ENCODE results near the gene CYP4V2.

CYP4V2 gene

DNA sequence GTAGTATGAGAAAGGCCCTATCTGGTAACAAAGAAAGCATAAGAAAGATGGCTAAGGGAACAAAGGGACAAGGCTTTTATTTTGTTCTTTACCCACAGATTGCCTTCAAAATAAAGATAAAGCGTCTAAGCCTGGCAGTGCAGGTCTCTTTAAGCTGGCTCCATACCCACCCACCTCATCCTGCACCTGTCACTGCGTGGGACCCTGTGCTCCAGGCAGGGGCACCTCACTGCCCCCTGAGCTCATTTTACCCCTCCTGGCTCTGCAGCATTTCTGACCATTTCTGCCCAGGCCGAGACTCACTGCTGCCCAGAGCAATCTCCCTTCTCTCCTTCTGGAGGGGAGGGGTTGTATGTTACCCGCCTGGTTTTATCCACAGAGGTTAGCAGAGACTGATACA lies 1.7 kb upstream of the CYP4V2 start:
- DNase-seq = no peak

DNA sequence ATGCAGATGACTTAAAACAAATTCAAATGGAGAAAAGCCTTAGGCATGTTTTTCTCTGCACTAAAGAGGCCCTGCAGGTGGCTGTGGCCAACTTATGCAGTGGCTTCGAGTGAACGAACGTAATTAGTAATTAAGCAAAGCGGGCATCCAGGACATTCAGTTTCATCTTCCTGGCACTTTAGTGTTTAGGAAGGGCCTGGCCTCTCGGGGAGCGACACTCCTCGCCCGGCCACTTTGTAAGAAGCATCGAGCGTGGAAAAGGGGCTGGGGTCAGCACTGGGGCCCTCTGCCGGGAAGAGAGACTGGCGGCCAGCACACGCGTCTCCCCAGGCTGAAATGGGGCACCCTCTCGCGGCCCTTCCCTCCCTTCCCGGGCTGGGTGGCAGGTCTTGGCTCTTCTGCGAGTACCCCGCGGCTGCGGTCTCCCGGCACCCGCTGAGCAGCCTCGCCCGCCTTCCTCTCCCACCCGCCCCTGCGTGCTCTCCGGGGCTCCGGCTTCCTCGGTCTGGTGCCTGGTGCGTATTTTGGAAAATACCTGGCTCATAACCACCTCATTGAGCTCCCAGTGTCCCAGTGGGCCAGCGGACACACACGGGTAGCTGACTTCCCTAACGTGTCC lies 677 bp upstream of the CYP4V2 start:
- DNase-seq = no peak

DNA sequence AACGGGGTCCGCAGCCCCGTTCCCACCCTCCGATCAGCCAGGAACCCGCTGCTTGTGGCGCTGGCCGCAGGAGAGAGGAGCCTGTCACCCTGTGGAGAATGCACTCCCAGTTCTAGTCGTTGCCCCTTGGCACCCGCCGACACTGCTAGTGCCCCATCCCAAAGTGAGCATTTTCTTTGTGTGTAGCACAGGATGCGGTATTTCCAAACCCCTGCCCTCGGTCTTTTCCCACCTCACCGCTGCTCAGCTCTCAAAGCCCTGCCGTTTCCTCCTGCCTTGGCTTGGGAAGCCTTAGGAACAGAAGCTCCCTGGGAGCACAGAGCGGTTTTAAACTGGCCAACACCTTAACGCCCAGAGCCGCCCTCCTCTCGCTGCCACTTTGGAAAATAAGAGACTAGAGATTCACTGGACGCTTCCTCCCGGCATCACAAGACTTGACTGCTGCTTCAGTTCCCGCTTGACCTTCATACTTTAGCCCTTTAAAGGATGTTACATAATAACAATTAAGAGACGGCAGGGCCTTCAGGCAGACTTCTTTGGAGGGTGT lies 772 bp downstream of the CYP4V2 start:
- no peak for DNase-seq

DNA sequence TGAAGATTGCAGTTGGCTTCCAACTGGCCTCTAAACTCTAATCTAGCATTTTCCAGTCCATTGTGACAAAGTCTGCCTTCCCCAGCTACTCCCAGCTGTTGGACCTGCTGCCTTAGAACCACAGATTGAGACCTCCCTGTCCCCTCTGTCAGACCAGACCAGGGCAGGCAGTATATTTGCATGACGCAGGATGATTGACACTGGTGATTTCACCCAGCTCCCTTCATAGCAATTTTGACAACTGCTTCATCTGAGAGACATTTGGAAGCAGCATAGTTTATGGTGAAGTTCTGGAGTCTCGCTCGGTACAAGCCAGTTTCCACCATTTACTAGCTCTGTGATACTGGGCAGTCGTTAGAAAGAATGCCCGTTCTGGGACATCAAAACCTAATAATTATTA lies 2.5 kb downstream of the CYP4V2 start:
- DNase-seq = no peak

DNA sequence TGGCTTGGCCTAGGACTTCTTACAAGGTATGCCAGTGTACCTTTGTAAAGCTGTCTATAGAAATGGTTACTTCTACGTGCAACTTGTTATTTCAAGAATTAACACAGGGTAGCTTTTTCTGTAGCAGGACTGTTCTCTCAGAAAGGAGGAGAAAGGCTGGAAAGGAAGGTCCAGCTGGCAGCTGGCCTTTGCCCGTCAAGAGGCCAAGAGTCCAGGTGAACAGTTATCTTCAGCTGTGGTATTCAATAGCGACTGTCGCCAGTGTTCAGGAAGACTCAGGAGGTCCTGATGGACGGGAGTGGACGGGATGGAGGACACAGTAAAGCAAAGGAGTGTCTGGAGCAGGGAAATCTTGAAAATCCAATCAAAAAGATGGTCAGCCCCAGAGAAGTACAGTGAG lies 4.7 kb downstream of the CYP4V2 start:
- no peak for DNase-seq

DNA sequence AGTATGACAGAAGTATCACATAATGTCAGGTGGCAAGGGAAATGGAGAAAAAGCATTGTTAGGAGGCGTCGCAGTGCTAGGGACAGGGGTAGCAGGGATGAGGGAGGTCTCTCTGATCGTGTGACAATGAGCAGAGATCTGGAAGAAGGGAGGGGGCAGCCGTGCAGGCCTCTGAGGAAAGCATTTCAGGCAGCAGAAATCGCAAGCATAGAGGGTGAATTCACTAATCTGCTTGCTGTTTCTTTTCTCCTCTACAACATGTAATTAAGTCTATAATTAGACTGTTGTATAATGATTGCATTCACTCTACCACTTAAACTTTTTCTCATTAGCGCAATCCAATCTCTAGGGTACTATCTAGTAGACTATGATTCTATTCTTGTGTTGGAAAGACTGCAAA lies 9.1 kb downstream of the CYP4V2 start:
- DNase-seq = no peak

DNA sequence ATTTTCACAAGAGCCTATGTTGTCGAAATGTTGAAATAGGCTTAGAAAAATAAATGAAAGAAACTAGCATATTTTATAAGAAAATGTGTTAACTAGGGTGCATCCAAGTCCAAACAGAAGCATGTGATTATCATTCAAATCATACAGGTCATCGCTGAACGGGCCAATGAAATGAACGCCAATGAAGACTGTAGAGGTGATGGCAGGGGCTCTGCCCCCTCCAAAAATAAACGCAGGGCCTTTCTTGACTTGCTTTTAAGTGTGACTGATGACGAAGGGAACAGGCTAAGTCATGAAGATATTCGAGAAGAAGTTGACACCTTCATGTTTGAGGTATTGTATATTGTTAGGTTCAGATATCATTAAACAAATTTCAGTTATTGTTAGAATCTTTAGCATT lies 9.6 kb downstream of the CYP4V2 start:
- no peak for DNase-seq

DNA sequence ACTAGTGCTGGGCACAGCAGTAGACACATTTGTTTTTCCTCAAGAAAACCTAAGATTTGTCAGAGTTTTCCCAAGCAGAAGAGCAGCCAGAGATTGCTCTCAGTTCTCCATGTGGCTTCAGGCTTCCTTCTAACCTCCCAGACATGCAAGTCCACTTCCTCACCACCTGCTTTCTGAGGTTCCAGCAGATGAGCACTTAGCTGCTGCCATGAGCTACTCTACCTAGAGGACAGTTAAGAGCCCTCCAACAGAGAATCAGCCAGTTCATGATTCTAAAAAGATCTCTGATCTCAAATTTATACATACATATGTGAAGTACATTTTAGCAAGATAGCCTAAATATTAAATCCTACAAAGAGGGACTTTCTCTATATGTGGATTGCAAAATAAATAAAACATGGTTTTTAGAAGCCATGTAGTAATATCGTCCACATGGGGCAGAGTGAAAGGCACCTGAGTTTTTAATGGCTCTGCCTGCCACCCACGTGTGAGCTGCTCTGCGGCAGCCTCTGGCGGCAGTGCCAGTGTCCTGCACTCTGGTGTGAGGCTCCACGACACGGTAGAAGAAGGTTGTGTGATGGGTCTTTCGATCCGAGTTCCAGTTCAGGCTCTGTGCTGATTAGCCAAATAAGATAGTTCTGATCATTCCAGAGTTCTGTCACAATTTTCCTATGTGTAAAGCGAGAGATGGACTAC lies 10.3 kb downstream of the CYP4V2 start:
- DNase-seq = no peak

DNA sequence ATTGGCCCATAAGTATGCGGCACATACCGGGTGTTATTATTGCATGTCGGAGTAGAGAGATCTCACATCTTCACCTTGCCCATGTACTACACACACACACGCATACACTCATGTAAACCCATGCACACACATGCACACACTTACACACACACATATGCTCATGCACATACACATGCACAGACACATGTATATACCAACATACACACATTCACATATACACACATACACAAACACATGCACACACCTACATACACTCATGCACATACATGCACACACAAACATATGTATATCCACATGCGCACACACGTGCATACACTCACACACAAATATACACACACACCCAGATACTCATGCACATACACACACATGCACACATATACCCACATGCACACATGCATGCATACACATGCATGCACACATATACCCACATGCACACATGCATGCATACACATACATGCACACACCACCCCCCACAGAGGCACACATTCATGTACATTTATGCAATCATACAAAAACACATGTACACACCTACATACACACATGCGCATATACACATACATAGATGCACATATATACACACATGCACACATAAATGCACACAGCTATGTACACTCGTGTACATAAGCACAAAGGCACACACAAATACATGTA lies 11.2 kb downstream of the CYP4V2 start:
- DNase-seq = no peak

DNA sequence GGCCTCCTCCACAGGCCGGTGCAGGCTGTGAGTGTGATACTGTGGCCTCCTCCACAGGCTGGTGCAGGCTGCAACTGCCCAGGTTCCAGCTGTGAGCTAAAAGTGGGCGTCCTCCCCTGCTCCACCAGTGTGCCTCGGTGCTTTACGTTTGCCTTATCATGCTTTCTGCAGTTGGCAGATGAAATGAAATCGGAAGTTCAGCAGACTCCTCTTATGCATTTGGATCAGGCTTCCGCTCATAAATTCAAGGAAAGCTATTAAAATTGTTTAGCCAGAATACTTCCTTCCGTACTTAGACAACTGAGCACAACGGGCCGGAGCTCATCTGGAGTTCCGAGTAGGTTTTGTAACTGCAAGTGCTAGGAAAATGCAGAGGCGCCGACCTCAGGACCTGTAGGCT lies 12.0 kb downstream of the CYP4V2 start:
- no peak for DNase-seq

DNA sequence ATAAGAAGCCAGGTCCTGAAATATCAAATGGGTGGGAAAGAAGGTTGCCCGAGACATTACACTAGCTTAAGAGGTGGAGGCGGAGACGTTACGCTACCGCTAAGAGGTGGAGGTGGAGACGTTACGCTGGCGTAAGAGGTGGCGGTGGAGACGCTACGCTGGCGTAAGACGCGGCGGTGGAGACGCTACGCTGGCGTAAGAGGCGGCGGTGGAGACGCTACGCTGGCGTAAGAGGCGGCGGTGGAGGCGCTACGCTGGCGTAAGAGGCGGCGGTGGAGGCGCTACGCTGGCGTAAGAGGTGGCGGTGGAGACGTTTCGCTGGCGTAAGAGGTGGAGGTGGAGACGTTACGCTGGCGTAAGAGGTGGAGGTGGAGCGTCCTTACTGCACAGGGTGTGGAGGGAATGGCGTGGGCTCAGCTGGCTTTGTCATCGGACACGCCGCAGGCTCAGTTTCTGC lies 12.8 kb downstream of the CYP4V2 start:
- no peak for DNase-seq

DNA sequence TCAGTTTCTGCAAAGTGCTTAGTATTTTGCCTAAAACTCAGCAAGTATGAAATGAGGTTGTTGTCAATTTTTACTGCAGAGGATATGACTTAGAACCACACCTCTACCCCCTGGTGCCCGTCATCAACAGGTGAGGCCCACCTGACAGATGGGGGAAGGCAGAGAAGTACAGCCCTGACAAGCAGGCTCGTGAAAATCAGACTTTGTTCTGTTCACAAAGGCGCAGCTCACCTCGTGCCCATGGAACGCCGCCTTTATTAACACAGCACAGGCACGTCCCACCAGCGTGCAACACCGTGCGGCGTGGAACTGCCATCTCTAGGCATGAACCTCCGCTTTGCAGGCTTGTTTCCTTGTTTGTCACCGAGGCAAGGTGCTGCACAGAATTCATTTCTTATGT lies 13.3 kb downstream of the CYP4V2 start:
- DNase-seq = no peak

DNA sequence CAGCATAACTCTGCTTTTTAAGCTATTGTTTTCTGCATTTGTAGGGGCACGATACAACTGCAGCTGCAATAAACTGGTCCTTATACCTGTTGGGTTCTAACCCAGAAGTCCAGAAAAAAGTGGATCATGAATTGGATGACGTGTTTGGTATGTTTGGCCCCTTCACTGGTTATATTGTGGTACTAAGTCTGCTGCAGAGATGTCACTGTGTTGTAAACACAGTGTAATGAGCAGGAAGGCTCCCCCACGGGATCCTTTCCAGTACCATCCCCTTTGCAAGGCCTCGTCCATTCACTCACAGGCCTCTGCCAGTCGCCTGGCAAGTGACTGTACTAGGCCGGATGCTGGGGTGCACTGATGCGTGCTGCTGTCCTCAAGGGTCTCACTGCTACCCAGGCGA lies 13.8 kb downstream of the CYP4V2 start:
- DNase-seq = no peak

DNA sequence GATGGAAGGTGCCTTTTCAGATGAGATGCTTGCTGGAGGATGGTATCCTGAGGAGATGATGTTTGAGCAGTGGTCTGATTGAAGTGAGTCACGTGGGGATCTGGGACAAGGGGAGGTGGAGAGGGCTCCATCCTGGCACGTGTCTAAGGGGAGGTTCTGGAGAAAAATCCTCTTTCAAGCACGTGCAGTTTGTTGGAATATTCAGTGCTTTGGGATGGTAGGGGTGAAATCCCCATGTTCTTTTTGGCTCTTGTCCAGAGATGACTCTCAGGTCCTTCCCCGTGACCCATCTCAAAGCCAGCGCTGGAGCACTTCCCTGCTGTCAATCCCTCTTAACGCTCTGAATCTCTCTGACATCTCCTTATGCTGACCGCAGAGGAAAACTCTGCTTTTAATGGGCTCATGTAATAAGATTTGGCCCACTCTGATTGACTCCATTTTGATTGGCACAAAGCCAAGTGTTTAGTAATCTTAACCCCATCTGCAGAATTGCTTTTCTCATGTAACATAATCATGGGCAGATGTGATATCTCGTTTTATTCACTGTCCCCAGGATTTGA lies 25.2 kb downstream of the CYP4V2 start:
- no peak for DNase-seq

DNA sequence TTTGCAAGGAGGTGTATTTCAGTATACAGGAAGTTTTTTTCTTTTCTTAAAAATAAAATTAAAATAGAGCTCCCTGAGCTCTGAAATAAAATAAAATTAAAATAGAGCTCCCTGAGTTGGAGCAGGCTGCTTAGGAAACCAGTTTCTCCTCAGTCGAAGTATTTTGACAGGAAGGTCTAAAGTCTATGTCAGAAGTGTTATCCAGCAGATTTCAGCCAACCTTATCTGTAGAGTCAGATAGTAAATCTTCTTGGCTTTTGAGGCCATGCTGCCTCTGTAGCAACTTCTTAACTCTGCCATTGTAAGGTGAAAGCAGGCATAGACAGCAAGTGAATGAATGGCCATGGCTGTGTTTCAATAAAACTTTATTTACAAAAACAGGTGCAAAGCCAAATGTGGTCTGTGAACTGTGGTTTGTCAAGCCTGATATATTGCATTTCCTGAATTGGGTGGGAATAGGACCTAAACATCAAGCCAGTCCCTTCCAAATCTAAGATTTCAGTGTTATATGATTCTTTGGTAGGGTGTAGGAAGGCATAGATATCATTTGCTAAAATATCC lies 26.4 kb downstream of the CYP4V2 start:
- no peak for DNase-seq

DNA sequence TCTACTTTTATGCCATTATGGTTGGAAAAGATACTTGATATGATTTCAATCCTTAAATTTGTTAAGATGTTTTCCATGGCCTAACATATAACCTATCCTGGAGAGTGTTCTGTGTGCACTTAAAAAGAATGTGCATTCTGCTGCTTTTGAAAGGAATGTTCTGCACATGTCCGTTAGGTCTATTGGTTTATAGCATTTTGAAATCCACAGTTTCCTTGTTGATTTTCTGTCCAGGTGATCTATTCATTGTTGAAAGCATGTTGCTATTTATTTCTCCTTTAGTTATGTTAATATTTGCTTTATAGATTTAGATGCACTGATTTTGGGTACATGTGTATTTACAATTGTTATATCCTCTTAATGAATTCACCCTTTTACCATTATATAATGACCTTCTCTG lies 30.3 kb downstream of the CYP4V2 start:
- DNase-seq = no peak

DNA sequence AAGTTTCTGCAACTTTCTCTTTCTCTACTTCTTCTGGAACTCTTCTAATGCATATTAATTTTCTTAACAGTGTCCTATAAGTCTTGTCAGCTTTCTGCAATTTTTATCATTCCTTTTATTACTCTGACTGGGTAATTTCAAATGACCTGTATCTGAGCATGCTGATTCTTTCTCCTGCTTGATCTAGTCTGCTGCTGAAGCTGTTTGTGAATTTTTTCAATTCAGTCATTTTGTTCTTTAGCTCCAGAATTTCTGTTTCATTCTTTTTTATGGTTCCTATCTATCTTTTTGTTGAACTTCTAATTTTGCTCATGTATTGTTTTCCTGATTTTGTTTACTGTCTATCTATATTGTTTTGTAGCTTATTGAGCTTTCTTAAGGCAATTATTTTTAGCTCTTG lies 34.5 kb downstream of the CYP4V2 start:
- DNase-seq = no peak

DNA sequence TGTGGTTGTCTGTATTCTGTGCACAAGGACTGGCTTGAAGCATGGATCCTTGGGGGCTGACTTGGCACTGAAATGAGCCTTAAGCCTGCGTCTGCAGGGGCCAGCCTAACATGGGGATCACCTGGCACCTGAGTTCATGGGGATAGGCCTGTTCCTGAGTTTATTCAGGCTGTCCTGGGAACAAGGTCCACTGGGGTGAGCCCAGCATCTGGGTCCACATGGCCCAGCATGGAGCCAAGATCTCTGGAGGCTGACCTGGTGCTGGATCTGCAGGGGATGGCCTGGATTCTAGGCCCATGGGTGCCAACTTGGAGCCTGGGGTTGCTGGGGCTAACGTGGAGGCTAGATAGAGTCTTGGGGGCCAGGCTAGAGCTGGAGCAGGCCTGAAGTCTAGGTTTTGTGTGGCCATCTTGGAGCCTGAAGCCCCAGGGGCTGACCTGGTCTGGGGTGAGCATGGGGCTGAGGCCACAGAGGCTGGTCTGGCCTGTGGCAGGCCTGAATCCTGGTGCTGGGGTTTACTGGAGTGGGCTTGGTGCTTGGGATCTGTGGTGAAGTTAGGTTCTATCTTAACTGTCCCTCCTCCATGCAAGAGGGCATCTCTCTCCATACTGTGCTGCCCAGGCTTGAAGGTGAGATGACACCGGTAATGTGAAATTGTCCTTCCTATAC lies 35.3 kb downstream of the CYP4V2 start:
- no peak for DNase-seq

DNA sequence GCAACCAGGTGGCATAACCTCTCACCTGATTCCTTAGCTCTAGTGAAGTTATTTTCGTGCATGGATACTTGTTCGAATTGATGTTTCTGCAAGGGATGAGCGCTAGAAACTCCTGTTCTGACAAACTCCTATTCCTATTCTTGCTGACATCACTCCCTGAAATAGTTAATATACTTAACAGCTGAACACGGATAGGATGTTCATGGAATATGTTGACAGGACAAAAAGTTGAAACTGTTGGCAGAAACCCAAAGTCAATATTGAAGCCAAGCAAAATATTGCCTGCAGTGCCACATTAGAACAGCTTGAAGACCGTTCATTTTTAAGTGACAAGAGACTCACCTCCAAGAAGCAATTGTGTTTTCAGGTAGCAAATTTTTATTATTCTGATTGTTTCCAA lies 35.9 kb downstream of the CYP4V2 start, which contains the start of gene KLKB1:
KLKB1 (plus strand) TSS at position 287 of the 400 bp plus-strand sequence. CDS start 689 bp downstream, outside the sequence.
- DNase-seq = no peak

DNA sequence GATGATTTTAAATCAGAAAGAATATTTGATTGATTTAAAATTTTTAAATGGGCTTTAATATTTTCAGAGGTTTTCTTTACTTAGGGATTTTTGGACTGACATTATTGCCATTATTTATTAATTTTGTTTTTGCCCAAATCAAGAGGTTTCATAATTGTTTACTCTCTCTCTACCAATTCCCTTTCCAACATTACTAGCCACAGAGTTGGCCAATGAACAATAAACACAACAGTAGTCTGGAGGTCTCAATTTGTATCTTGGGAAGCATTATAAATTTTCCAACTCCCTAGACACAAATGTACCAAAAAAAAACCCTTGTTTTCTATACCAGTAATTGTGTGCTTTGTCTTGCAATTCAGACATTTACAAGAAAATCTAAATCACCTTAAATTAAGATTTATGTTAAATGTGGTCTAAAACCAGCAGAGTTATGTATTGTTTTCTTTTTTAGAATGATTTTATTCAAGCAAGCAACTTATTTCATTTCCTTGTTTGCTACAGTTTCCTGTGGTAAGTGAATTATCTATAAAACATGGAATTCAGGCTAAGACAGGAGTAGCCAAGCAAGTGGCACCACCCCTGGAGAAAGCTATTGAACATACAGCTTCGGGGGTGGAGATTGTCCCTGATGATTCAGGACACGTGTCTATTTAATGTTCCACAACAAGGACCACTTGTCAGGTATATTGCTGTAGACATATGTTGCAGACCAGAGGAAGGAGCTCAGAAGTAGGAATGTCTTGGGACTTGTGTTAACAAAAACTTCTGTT lies 36.6 kb downstream of the CYP4V2 start:
- DNase-seq = no peak

DNA sequence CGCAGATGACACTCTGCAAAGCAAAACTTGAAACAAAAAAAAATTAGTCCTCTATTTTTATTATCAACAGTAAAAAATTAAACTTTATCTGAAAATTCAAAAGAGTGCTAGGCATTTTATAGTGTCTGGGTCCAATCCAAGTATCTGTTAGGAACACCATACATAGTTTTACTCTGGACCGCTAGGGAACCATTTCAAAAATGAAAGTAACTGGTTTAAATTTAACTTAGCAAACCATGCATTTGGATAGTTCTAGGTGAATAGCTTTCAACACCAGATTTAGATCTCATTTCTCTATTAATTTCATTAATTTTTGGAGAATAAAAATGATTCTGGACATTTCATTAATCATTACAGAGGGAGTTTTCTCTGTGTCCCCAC lies 37.1 kb downstream of the CYP4V2 start:
- DNase-seq = no peak

DNA sequence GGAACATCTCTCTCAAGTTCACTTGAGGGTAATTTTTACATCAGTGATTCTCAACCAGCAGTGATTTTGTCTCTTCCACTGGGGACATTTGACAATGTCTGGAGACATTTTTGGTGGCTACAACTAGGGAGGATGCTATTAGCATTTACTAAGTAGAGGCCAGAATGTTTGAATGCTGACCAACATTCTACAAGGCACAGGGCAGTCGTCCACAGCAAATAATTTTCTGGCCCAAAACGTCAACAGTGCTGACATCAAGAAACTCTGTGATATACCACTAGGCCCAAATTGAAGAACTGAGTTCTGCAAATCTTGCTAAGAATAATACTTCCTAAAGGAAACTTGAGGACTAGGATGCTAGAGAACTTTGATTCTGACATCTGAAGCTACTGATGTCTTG lies 43.0 kb downstream of the CYP4V2 start:
- DNase-seq = no peak
